K562 (cell line): ENCODE measurements around the gene CD8A. TPM values are rescaled to one million over a fixed set of nuclear protein-coding genes. Genes with fewer than 3 reads are reported as not detected.
A peak's percentile ranks its signal among the peaks of the same experiment; 100 is the strongest.

Source experiments
- CEBPB ChIP-seq: fragments of 450-650 bp; IDR thresholded peaks from 2 replicates; pipeline ENCODE4 v1.6.1; 2016; ENCODE audit warnings: missing genetic modification characterization, missing compliant biosample characterization
- CTCFL ChIP-seq: IDR thresholded peaks from 2 replicates; pipeline ENCODE4 v1.6.1; 2011; ENCODE audit warnings: borderline replicate concordance, low read depth, mild to moderate bottlenecking, moderate library complexity, low read length; ENCODE audit not compliant: insufficient read depth, poor library complexity, severe bottlenecking
- E2F6 ChIP-seq, 2 experiments: IDR thresholded peaks; 2 replicates each; pipeline ENCODE4 v1.6.1; 2011; ENCODE audit warnings: borderline replicate concordance in 1 of 2, control low read depth in 1 of 2, low read depth in 1 of 2, low read length in 1 of 2, mild to moderate bottlenecking in 1 of 2, mixed read lengths in 1 of 2, moderate library complexity in 1 of 2; ENCODE audit not compliant: insufficient read depth in 1 of 2, insufficient read length in 1 of 2, poor library complexity in 1 of 2, severe bottlenecking in 1 of 2; ENCODE audit errors: extremely low read depth in 1 of 2
- MGA ChIP-seq: fragments of 450-650 bp; IDR thresholded peaks from 2 replicates; pipeline ENCODE4 v1.6.1; 2016; ENCODE audit warnings: mild to moderate bottlenecking, moderate library complexity
- ZNF592 ChIP-seq: fragments of 450-650 bp; IDR thresholded peaks from 2 replicates; pipeline ENCODE4 v1.6.1; 2017; ENCODE audit warnings: antibody characterized with exemption, mild to moderate bottlenecking
- polyA plus RNA-seq, 8 experiments: library from polyadenylated mRNA; depleted of rRNA in 4 of 8; stranded (reverse) in 5 of 8; unstranded in 3 of 8; fragments of >200 nt; fragmentation: Nextera tagmentation in 2 of 8; fragmentation: Illumina TruSeq in 1 of 8; extraction: Ambion mirVana in 2 of 8; extraction: Trizol in 1 of 8; gene quantifications; 2 replicates each; pipeline versions ENCODE4 v1.2.1 to v1.2.3, GENCODE V29; 2011 to 2014; ENCODE audit warnings: inconsistent platforms in 1 of 8, missing spikeins in 1 of 8
- total RNA-seq, 7 experiments: library from RNA; depleted of rRNA in 6 of 7; stranded (reverse); fragments of >200 nt in 6 of 7; fragmentation: Illumina TruSeq in 2 of 7; extraction: Trizol in 2 of 7; gene quantifications; 2 replicates each; pipeline versions ENCODE4 v1.2.1 to v1.2.3, GENCODE V29; 2011 to 2021; ENCODE audit warnings: low replicate concordance in 1 of 7

The CD8A gene
- total and polyA plus RNA-seq, 9 of the 15 experiments (the other 6 are each of a cell fraction or from before 2014, with no cell fraction given), result 0.07 TPM; not detected in 8

GRCh38 chr2:86808315-86809161 is 17.8 kb upstream of the CD8A start (continued):
- TF ChIP-seq MGA, result peak; percentile 83
- peak; percentile 70 to 89 for TF ChIP-seq E2F6 (IDR thresholded peaks at IDR 0.05; ENCODE audit: borderline replicate concordance in 1 of 2, extremely low read depth in 1 of 2, insufficient read depth in 1 of 2, insufficient read length in 1 of 2, low read depth in 1 of 2, low read length in 1 of 2, poor library complexity in 1 of 2, severe bottlenecking in 1 of 2)
- TF ChIP-seq CEBPB (tag), result 0 out of 2 replicates have a peak, but pooled peaks have one; percentile 38
- peak; percentile 50 for TF ChIP-seq CTCFL
- no peak for TF ChIP-seq ZNF592
